HCT116 (cell line): ENCODE measurements around the gene SLC25A25.

Experiments
- ATF3 ChIP-seq: IDR thresholded peaks from 2 replicates; pipeline ENCODE4 v1.6.1; 2012
- CTCF ChIP-seq, 3 experiments: fragments of 200-600 bp in 1 of 3; sonication (generic) in 1 of 3; IDR thresholded peaks in 2 of 3; conservative IDR thresholded peaks in 1 of 3; 2 replicates each; pipeline ENCODE4 v1.5.1; 2012 to 2017; ENCODE audit warnings: low read depth in 2 of 3, low read length in 2 of 3, antibody characterized with exemption in 1 of 3, borderline replicate concordance in 1 of 3, control low read depth in 1 of 3, mild to moderate bottlenecking in 1 of 3, mixed read lengths in 1 of 3, mixed run types in 1 of 3, moderate library complexity in 1 of 3; ENCODE audit not compliant: insufficient read depth in 1 of 3

- TF ChIP-seq CTCF (IDR thresholded peaks at IDR 0.05 in 2 of 3, conservative IDR thresholded peaks at IDR 0.05 in 1 of 3; ENCODE audit: borderline replicate concordance in 1 of 3, insufficient read depth in 1 of 3, low read depth in 2 of 3, low read length in 2 of 3) (no peak), ATF3 (no peak)
Measured at GRCh38 chr9:128093011-128093410, 25.0 kb downstream of the SLC25A25 start.
